ENCODE results near the gene DISP1.

DNA sequence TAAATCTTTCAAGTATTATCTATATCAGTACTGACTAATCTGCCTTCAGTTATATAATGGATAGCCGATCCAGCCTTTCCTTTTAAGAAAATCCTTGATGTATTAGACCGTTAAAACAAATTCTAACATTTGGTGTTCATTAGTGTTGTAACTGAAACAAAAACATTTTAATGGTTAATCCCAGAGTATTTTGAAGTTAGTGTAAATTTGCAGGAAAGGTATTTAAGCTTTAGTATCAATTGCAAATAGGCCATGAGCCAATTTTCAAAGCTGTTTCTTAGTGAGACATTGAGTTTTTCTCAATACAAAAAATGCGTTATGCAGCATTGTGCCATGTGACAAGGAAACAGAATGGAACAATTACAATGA, 29.6 kb downstream of the DISP1 start:
- TF ChIP-seq CTCF (IDR thresholded peaks at IDR 0.05) (no peak), POLR2A (IDR thresholded peaks at IDR 0.05) (no peak)
